ENCODE measurements around the gene KCNK17.

The KCNK17 gene

GRCh38 chr6:39266782-39267355, 47.4 kb downstream of the KCNK17 start:
- no peak for TF ChIP-seq CTCF (IDR thresholded peaks at IDR 0.05; ENCODE audit: low read depth, low read length, missing control alignments)
- no peak for DNase-seq (ENCODE audit: low read depth)
- H3K4me3 ChIP-seq (ENCODE audit: low read depth, low read length): no peak overlapping the region
- in situ Hi-C loops (cut with HindIII; ENCODE audit: low sequenced_read_pairs): no loop called here

GRCh38 chr6:39266375-39266774, 47.8 kb downstream of the KCNK17 start:
- H3K4me3 ChIP-seq (ENCODE audit: low read depth, low read length): no peak overlapping the region
- in situ Hi-C loops (cut with HindIII; ENCODE audit: low sequenced_read_pairs): no loop called here
- no peak for DNase-seq (ENCODE audit: low read depth)
- TF ChIP-seq CTCF (IDR thresholded peaks at IDR 0.05; ENCODE audit: low read depth, low read length, missing control alignments): no peak

- TF ChIP-seq CTCF (IDR thresholded peaks at IDR 0.05; ENCODE audit: low read depth, low read length, missing control alignments): no peak
- in situ Hi-C loops (cut with HindIII; ENCODE audit: low sequenced_read_pairs): loop anchor here (5.0 kb wide), 1 partner anchor 81 kb away; no protein-coding TSS in a partner anchor
- no peak for DNase-seq (ENCODE audit: low read depth)
- no peak overlapping the region for H3K4me3 ChIP-seq (ENCODE audit: low read depth, low read length)
Observed at GRCh38 chr6:39263303-39264037, 50.7 kb downstream of the KCNK17 start.

- H3K4me3 ChIP-seq (ENCODE audit: low read depth, low read length): no peak overlapping the region
- TF ChIP-seq CTCF (IDR thresholded peaks at IDR 0.05; ENCODE audit: low read depth, low read length, missing control alignments): no peak
- in situ Hi-C loops (cut with HindIII; ENCODE audit: low sequenced_read_pairs): loop anchor here (5.0 kb wide), 1 partner anchor 79 kb away; no protein-coding TSS in a partner anchor
- DNase-seq (ENCODE audit: low read depth): no peak
Observed at GRCh38 chr6:39261751-39262150, 52.5 kb downstream of the KCNK17 start.

- in situ Hi-C loops (cut with HindIII; ENCODE audit: low sequenced_read_pairs): loop anchor here (5.0 kb wide), 1 partner anchor 79 kb away; no protein-coding TSS in a partner anchor
- H3K4me3 ChIP-seq (ENCODE audit: low read depth, low read length): no peak overlapping the region
- TF ChIP-seq CTCF (IDR thresholded peaks at IDR 0.05; ENCODE audit: low read depth, low read length, missing control alignments): no peak
- DNase-seq (ENCODE audit: low read depth): no peak
Observed at GRCh38 chr6:39260953-39261352, 53.3 kb downstream of the KCNK17 start.

GRCh38 chr6:39260456-39260855, 53.8 kb downstream of the KCNK17 start:
- DNase-seq (ENCODE audit: low read depth): no peak
- in situ Hi-C loops (cut with HindIII; ENCODE audit: low sequenced_read_pairs): loop anchor here (5.0 kb wide), 1 partner anchor 78 kb away; no protein-coding TSS in a partner anchor
- H3K4me3 ChIP-seq (ENCODE audit: low read depth, low read length): no peak overlapping the region
- no peak for TF ChIP-seq CTCF (IDR thresholded peaks at IDR 0.05; ENCODE audit: low read depth, low read length, missing control alignments)

Measured in astrocyte of the cerebellum (primary cell).